ENCODE measurements around the gene ATG14.

ATG14 gene

GRCh38 chr14:55340482-55340881, 71.1 kb downstream of the ATG14 start:
- no peak for TF ChIP-seq ZFX (IDR thresholded peaks at IDR 0.05)
- no peak for TF ChIP-seq CTCF (conservative IDR thresholded peaks at IDR 0.05)
- H3K27ac ChIP-seq: no peak overlapping the region

GRCh38 chr14:55339770-55340169, 71.9 kb downstream of the ATG14 start:
- H3K27ac ChIP-seq: no peak overlapping the region

GRCh38 chr14:55336691-55337090, 74.9 kb downstream of the ATG14 start:
- no peak overlapping the region for H3K27ac ChIP-seq
- TF ChIP-seq ZFX (IDR thresholded peaks at IDR 0.05) (no peak), CTCF (conservative IDR thresholded peaks at IDR 0.05) (no peak)

More at GRCh38 chr14:55339770-55340169, 71.9 kb downstream of the ATG14 start:
- no peak for TF ChIP-seq ZFX (IDR thresholded peaks at IDR 0.05)
- TF ChIP-seq CTCF (conservative IDR thresholded peaks at IDR 0.05): no peak

- TF ChIP-seq ZFX (IDR thresholded peaks at IDR 0.05): no peak
- no peak overlapping the region for H3K27ac ChIP-seq
These were observed 75.5 kb downstream of the ATG14 start for GRCh38 chr14:55336162-55336561.

- H3K27ac ChIP-seq: no peak overlapping the region; the same call in 1 of the 2 replicates
- TF ChIP-seq CTCF (conservative IDR thresholded peaks at IDR 0.05): no peak
- no peak for TF ChIP-seq ZFX (IDR thresholded peaks at IDR 0.05)
These were observed 77.7 kb downstream of the ATG14 start for GRCh38 chr14:55333711-55334485.

- H3K27ac ChIP-seq: no peak overlapping the region
These were observed 78.7 kb downstream of the ATG14 start for GRCh38 chr14:55332654-55333570.

More at GRCh38 chr14:55332654-55333570, 78.7 kb downstream of the ATG14 start:
- no peak for TF ChIP-seq ZFX (IDR thresholded peaks at IDR 0.05)
- TF ChIP-seq CTCF (conservative IDR thresholded peaks at IDR 0.05): no peak
